DMS 273 treated with DMSO at 0.1 percent for 48 hours (cell line): ENCODE results near the gene MYO5C.

Experiments used
- DNase-seq: peaks from one replicate; lab custom pipeline; 2025; lab: John Stamatoyannopoulos, UW

MYO5C gene

GRCh38 chr15:52278636-52279367, 16.8 kb downstream of the MYO5C start:
- no peak for DNase-seq

- DNase-seq, result no peak
Measured at GRCh38 chr15:52278135-52278534, 17.5 kb downstream of the MYO5C start.

GRCh38 chr15:52277575-52277974, 18.0 kb downstream of the MYO5C start:
- no peak for DNase-seq

- no peak for DNase-seq
Measured at GRCh38 chr15:52276256-52276770, 19.3 kb downstream of the MYO5C start.

DNA sequence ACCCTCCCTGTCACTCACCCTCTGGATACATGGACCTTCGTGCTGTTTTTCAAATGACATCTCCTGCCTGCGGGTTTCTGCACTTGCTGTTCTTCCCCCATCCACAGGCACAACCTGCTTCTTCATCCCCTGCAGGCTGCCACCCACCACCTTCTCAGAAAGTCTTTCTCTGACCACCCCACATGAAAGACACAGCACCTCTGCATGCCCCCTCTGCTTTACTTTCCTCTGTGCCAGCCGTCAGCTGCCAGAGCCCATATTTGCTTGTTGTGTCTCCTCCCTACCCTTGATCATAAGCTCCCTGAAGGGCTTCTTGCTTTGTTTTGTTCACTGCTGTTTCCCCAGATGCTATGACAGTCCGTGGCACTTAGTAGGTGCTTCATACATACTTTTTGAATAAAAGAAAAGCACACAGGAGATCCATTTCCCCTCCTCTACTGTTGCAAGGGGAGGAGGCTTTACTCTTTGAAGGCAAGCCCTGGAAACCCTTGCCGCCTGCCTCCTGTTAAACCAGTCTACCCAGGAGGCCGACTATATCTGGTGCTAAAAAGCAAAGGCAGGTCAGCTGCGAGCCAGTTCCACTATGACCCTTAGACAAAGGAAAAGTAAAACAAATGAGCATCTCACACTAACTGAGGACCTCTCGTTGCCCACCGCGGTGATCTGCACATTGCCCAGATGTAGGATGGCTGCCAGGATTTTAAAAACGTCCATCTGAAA, 31.9 kb downstream of the MYO5C start:
- no peak for DNase-seq

GRCh38 chr15:52262364-52262763, 33.2 kb downstream of the MYO5C start:
- no peak for DNase-seq

- no peak for DNase-seq
Measured at GRCh38 chr15:52261498-52262242, 33.9 kb downstream of the MYO5C start.

- DNase-seq, result no peak
Measured at GRCh38 chr15:52261026-52261425, 34.6 kb downstream of the MYO5C start.

DNA sequence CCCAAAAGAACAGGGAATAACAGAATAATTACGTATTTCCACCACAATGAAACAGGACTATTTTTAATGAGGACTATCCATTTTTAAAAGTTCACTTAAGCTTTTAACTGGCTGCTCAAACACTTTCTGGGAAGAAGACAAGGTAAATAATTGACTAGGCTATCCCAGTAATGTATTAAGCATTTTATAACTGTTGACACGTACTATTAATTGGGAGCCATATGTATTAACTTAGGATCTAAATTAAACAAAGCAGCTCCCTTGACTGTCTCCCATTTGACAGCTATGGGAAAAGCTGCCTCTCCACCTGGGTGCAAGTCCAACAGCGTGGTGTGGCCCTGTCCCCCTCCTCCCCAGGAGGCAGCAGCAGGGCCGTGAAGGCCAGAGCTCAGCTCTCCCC, 36.1 kb downstream of the MYO5C start:
- DNase-seq, result no peak

GRCh38 chr15:52258461-52258860, 37.1 kb downstream of the MYO5C start:
- no peak for DNase-seq

DNA sequence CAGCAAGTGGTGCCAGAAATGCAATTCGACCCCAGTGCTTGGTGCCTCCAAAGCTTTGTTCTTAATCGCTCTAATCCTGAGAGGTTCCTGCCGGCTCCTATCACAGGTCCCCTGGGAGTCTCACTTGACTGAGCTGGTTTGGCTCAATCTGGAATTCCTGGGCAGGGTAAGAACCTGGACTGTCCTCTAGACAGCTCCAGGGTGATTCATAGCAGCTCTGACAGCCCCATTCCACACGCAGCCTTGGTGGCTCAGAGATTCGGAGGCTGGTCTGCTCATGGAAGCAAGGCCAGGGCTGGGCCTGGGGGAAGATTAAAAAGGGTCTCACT, 37.9 kb downstream of the MYO5C start:
- no peak for DNase-seq

GRCh38 chr15:52256930-52257733, 38.5 kb downstream of the MYO5C start:
- peak; percentile 2 for DNase-seq

DNA sequence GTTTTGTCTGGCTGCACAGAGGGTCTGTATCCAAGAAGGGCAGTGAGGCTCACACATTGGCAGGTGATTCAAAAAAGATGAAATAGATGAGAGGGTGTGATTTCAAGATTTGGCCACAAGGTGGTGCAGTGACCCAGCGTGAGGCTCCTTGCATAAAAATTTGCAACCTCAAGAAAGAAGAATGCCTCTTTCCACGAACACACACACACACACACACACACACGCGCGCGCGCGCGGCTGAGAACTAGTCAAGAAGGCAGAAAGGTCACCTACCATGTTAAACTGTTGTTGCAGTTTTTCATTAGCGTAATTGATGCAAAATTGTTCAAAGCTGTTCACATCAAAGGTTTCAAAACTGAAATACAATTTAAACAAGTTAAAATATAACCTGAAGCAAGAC, 39.2 kb downstream of the MYO5C start:
- peak; percentile 3 for DNase-seq

DNA sequence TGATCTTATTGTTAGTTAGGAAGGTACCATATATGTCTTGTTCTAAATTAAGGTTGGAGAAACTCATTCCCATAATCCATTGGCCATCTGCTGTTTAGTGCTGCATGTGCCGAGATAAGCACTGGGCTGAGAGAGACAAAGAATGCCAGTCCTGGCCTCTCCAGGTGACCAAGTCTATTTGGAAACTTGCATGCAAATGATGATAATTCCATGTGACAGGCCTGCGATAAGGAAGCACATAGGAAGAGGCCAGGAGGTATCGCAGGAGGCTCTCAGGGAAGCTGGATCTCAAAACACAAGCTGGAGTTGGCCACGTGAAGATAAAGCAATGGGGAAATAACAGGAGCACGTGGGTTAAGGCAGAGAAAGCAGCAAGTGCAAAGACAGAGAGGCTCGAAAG, 39.7 kb downstream of the MYO5C start:
- no peak for DNase-seq

GRCh38 chr15:52255008-52255407, 40.6 kb downstream of the MYO5C start:
- DNase-seq, result no peak

- DNase-seq, result no peak
Measured at GRCh38 chr15:52254391-52254790, 41.2 kb downstream of the MYO5C start.

GRCh38 chr15:52252781-52253180, 42.8 kb downstream of the MYO5C start:
- DNase-seq, result no peak

- no peak for DNase-seq
Measured at GRCh38 chr15:52251144-52251860, 44.3 kb downstream of the MYO5C start.

DNA sequence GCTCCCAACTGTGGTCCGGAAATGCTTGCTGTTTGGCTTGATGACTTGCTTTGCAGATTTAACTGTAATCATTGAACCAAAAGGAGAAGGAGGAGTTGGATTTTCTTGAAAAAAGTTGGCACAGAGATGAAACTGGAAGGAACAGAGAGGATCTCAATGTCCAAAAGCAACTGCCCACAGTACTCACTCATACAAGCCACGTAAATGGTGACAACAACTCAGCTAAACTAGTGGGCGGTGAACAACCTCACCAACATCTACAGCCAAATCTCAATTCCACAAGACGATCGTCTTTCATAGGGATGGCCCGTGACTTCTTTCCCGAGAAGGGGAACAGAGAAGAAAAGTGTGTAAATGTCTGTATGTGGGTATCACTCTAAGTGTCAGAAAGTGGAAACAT, 48.1 kb downstream of the MYO5C start:
- DNase-seq, result no peak

DNA sequence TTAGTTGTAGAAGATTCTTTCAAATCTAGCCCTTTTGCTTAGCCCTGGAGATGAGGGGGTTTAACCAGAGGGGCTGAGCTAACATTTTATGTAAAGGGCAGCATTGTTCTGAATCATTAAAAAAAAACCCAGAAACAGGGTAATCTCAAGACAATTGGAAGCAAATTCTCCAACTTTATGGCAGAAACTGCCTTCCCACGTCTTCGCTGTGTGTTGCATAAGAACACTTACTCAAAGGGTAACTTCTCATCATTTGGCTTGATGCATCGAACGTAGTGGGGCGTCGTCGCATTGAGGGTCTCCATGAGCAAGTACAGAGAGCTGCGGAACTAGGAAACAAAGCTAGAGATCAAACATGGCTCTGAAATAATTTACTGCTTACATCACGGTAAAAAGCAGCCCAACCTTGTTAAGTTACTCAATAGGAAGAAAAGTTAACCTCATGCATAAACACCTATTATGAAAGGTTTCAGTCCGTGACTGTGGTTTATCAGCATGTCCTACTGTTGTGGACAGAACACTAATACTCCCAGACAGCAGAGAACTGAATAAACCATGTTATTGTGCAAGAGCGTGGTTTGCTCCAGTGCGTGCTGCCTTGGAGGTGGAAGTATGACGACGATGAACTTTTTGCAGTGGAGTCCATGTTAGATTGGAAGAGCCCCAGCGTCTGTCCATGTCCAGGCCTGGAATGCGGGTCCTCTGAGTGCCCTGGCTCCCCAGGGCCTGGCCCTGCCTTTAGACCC, 48.7 kb downstream of the MYO5C start:
- DNase-seq, result no peak
